ENCODE results near the gene ADRA2A. TPM values are rescaled to one million over a fixed set of nuclear protein-coding genes. Genes with fewer than 3 reads are reported as not detected.

Gene ADRA2A
- polyA plus RNA-seq, 1 experiment = not detected

- Histone ChIP-seq H3K9me3 (ENCODE audit: control insufficient read depth, insufficient read depth, low read length) (no peaks in the 10 kb centered on the region), H3K4me3 (ENCODE audit: low read depth, low read length) (no peak overlapping the region), H3K27me3 (ENCODE audit: control insufficient read depth, insufficient read depth, low read length) (no peaks in the 10 kb centered on the region), H3K27ac (ENCODE audit: low read depth, low read length) (no peak overlapping the region)
- no peak for TF ChIP-seq CTCF (IDR thresholded peaks at IDR 0.05; ENCODE audit: low read depth, low read length)
- DNase-seq (ENCODE audit: low read depth, low spot score) = no peak
- ChIA-PET CTCF (interaction anchor here (1.2 kb wide), 1 partner anchor 18 kb away, joined by 5 read pairs; the partner anchor contains the start of gene ADRA2A), POLR2A (no interaction called here)
Measured at GRCh38 chr10:111093741-111094380, 17.0 kb downstream of the ADRA2A start.

GRCh38 chr10:111098679-111099437 lies 22.0 kb downstream of the ADRA2A start:
- H3K27me3 ChIP-seq (ENCODE audit: control insufficient read depth, insufficient read depth, low read length) = peaks cover 2% of the 10 kb centered on the region
- no peak for DNase-seq (ENCODE audit: low read depth, low spot score)
- 0 out of 2 replicates have a peak, but pooled peaks have one; percentile 2 for TF ChIP-seq CTCF (IDR thresholded peaks at IDR 0.05; ENCODE audit: low read depth, low read length)
- CTCF ChIA-PET = no interaction called here
- POLR2A ChIA-PET = no interaction called here
- no peaks in the 10 kb centered on the region for H3K9me3 ChIP-seq (ENCODE audit: control insufficient read depth, insufficient read depth, low read length)
- no peak overlapping the region for H3K4me3 ChIP-seq (ENCODE audit: low read depth, low read length)
- no peak overlapping the region for H3K27ac ChIP-seq (ENCODE audit: low read depth, low read length)

GRCh38 chr10:111100198-111100597 lies 23.4 kb downstream of the ADRA2A start:
- DNase-seq (ENCODE audit: low read depth, low spot score) = no peak
- TF ChIP-seq CTCF (IDR thresholded peaks at IDR 0.05; ENCODE audit: low read depth, low read length) = no peak
- ChIA-PET POLR2A (no interaction called here), CTCF (no interaction called here)
- Histone ChIP-seq H3K4me3 (ENCODE audit: low read depth, low read length) (no peak overlapping the region), H3K27me3 (ENCODE audit: control insufficient read depth, insufficient read depth, low read length) (peaks cover 2% of the 10 kb centered on the region), H3K9me3 (ENCODE audit: control insufficient read depth, insufficient read depth, low read length) (no peaks in the 10 kb centered on the region), H3K27ac (ENCODE audit: low read depth, low read length) (no peak overlapping the region)

GRCh38 chr10:111101796-111102195 lies 25.0 kb downstream of the ADRA2A start:
- no peak for TF ChIP-seq CTCF (IDR thresholded peaks at IDR 0.05; ENCODE audit: low read depth, low read length)
- CTCF ChIA-PET = no interaction called here
- Histone ChIP-seq H3K4me3 (ENCODE audit: low read depth, low read length) (no peak overlapping the region), H3K9me3 (ENCODE audit: control insufficient read depth, insufficient read depth, low read length) (no peaks in the 10 kb centered on the region), H3K27ac (ENCODE audit: low read depth, low read length) (no peak overlapping the region), H3K27me3 (ENCODE audit: control insufficient read depth, insufficient read depth, low read length) (peaks cover 2% of the 10 kb centered on the region)
- POLR2A ChIA-PET = no interaction called here
- no peak for DNase-seq (ENCODE audit: low read depth, low spot score)

GRCh38 chr10:111102359-111102837 lies 25.6 kb downstream of the ADRA2A start:
- ChIA-PET CTCF (no interaction called here), POLR2A (no interaction called here)
- Histone ChIP-seq H3K27me3 (ENCODE audit: control insufficient read depth, insufficient read depth, low read length) (peaks cover 2% of the 10 kb centered on the region), H3K27ac (ENCODE audit: low read depth, low read length) (no peak overlapping the region), H3K9me3 (ENCODE audit: control insufficient read depth, insufficient read depth, low read length) (no peaks in the 10 kb centered on the region), H3K4me3 (ENCODE audit: low read depth, low read length) (no peak overlapping the region)
- no peak for TF ChIP-seq CTCF (IDR thresholded peaks at IDR 0.05; ENCODE audit: low read depth, low read length)
- no peak for DNase-seq (ENCODE audit: low read depth, low spot score)
